Ovary (tissue), 9 donors: Measurements from ENCODE around the gene IFNE. TPM values are rescaled to one million over a fixed set of nuclear protein-coding genes. Genes with fewer than 3 reads are reported as not detected.

Experiments used
- DNase-seq, 5 donors: peaks; one replicate each; pipeline ENCODE4 v3.0.0-alpha.2; 2019 to 2020
- H3K27ac ChIP-seq, 2 donors: fragments of 200-600 bp; one replicate each; pipeline versions ENCODE4 v1.5.1 to v1.8.0; 2019 to 2022
- H3K27me3 ChIP-seq: fragments of 200-600 bp; one replicate; pipeline ENCODE4 v1.8.0; 2022
- H3K36me3 ChIP-seq: fragments of 200-600 bp; sonication (generic); one replicate; pipeline ENCODE4 v1.5.1; 2019
- H3K4me1 ChIP-seq: one replicate; pipeline ENCODE4 v1.8.1; 2013; ENCODE audit warnings: mild to moderate bottlenecking, moderate library complexity; ENCODE audit not compliant: insufficient read depth
- H3K4me3 ChIP-seq: fragments of 200-600 bp; sonication (generic); one replicate; pipeline ENCODE4 v1.5.1; 2017
- H3K9me3 ChIP-seq, 2 donors: fragments of 200-600 bp in 1 of 2; sonication (generic) in 1 of 2; one replicate each; pipeline versions ENCODE4 v1.5.1 to v1.8.1; 2013 to 2019; ENCODE audit warnings: mild to moderate bottlenecking in 1 of 2, moderate library complexity in 1 of 2
- CTCF ChIP-seq, 3 donors: fragments of 450-650 bp in 2 of 3; fragments of 200-600 bp in 1 of 3; IDR thresholded peaks; one replicate each; pipeline versions ENCODE4 v1.5.1 to v1.8.0; 2016 to 2022; ENCODE audit warnings: antibody characterized with exemption in 3 of 3, mild to moderate bottlenecking in 1 of 3
- EP300 ChIP-seq: sonication (generic); formaldehyde crosslinking; IDR thresholded peaks from one replicate; pipeline ENCODE4 v1.6.1; 2017; ENCODE audit warnings: antibody characterized with exemption
- POLR2A ChIP-seq: fragments of 450-650 bp; IDR thresholded peaks from one replicate; pipeline ENCODE4 v1.6.1; 2017; ENCODE audit warnings: antibody characterized with exemption, mild to moderate bottlenecking, moderate library complexity
- WGBS, 3 donors: extraction: QIAGEN DNeasy Blood & Tissue Kit in 1 of 3; methylation state at CpG; one replicate each; pipeline versions ENCODE4 v1.1.5 to v1.1.7; 2013 to 2017; 5-methylcytosine and 5-hydroxymethylcytosine counted together
- intact Hi-C, 4 donors: fragments of 100-400 bp; cut with DNase I; formaldehyde crosslinking; loops; one replicate each; pipeline versions ENCODE4 v1.11.0 to v1.15.1; 2022 to 2023
- polyA plus RNA-seq, 2 donors: library from polyadenylated mRNA; stranded (reverse); fragments of 200-250 nt in 1 of 2; fragments of 350-450 nt in 1 of 2; fragmentation: Illumina TruSeq in 1 of 2; extraction: RNeasy Lipid Tissue Mini Kit (QIAGEN cat#74804) in 1 of 2; gene quantifications; one replicate each; pipeline ENCODE4 v1.2.3, GENCODE V29; 2013 to 2014
- total RNA-seq, 7 donors: library from RNA; depleted of rRNA in 2 of 7; stranded (reverse); fragments of >200 nt in 2 of 7; fragmentation: NEBNext Ultra II Directional in 3 of 7; extraction: Animal tissue kit (Norgen Biotek cat#: 25700) in 3 of 7; gene quantifications; one replicate each; pipeline versions ENCODE4 v1.1.0 to v1.2.4, GENCODE V29; 2016 to 2023
- donor health status: DM: no; HTN: no; CAD: no; lungs with moderate emphysema.
- donor health status: DM: no; HTN: no; CAD: no.
- donor health status: Bipolar disorder and iron deficiency.
- donor health status: DM: yes; HTN: yes; CAD: no.
- donor health status: DM: no; HTN: no; CAD: no.
- donor health status: DM: yes; HTN: yes; CAD: no.

The IFNE gene
- total and polyA plus RNA-seq, 9 donors, result 0.34 TPM; not detected in 8

GRCh38 chr9:21481470-21482056 lies 550 bp downstream of the IFNE start:
- no peaks in the 10 kb centered on the region for H3K4me1 ChIP-seq
- TF ChIP-seq POLR2A (no peak), CTCF (IDR thresholded peaks at IDR 0.05) (no peak), EP300 (no peak)
- H3K27me3 ChIP-seq, result no peaks in the 10 kb centered on the region
- intact Hi-C loops, result no loop called here
- no peaks in the 10 kb centered on the region for H3K9me3 ChIP-seq
- 37 to 49% (median 41%) methylated on average over 1 of the region's 1 CpG for WGBS, 3 donors
- no peaks in the 10 kb centered on the region for H3K36me3 ChIP-seq
- no peak for DNase-seq
- no peak overlapping the region for H3K27ac ChIP-seq
- H3K4me3 ChIP-seq, result no peak overlapping the region

GRCh38 chr9:21479152-21479702 lies 2.9 kb downstream of the IFNE start:
- 35 to 53% (median 37%) methylated on average over 8 of the region's 8 CpGs for WGBS, 3 donors
- Histone ChIP-seq H3K27ac (no peak overlapping the region), H3K36me3 (no peaks in the 10 kb centered on the region), H3K9me3 (no peaks in the 10 kb centered on the region), H3K4me1 (no peaks in the 10 kb centered on the region), H3K27me3 (no peaks in the 10 kb centered on the region), H3K4me3 (no peak overlapping the region)
- no peak for DNase-seq
- intact Hi-C loops, result loop anchor here in 1 of 4 donors (5.0 kb wide), 1 partner anchor 1878 kb away; no protein-coding TSS in a partner anchor
- TF ChIP-seq EP300 (no peak), CTCF (IDR thresholded peaks at IDR 0.05) (no peak), POLR2A (no peak)

- no peaks in the 10 kb centered on the region for H3K36me3 ChIP-seq
- WGBS, 3 donors, result 77 to 83% (median 79%) methylated on average over 2 of the region's 2 CpGs
- TF ChIP-seq POLR2A (no peak), EP300 (no peak)
- no peak overlapping the region for H3K4me3 ChIP-seq
- no peaks in the 10 kb centered on the region for H3K4me1 ChIP-seq
- no peaks in the 10 kb centered on the region for H3K9me3 ChIP-seq
- intact Hi-C loops, result loop anchor here in 1 of 4 donors (5.0 kb wide), 1 partner anchor 1880 kb away; no protein-coding TSS in a partner anchor
- no peak for DNase-seq
- no peaks in the 10 kb centered on the region for H3K27me3 ChIP-seq
- no peak overlapping the region for H3K27ac ChIP-seq
Measured at GRCh38 chr9:21477466-21477865, 4.6 kb downstream of the IFNE start.

- Histone ChIP-seq H3K27me3 (no peaks in the 10 kb centered on the region), H3K4me3 (no peak overlapping the region), H3K27ac (no peak overlapping the region), H3K9me3 (no peaks in the 10 kb centered on the region), H3K36me3 (no peaks in the 10 kb centered on the region), H3K4me1 (no peaks in the 10 kb centered on the region)
- DNase-seq, result no peak
- WGBS, 3 donors, result 69 to 87% (median 83%) methylated on average over 3 of the region's 3 CpGs
- TF ChIP-seq EP300 (no peak), POLR2A (no peak), CTCF (IDR thresholded peaks at IDR 0.05) (no peak)
- intact Hi-C loops, result no loop called here
Measured at GRCh38 chr9:21473236-21473635, 8.9 kb downstream of the IFNE start.

GRCh38 chr9:21470126-21470525 lies 12.0 kb downstream of the IFNE start:
- DNase-seq, result no peak
- 83 to 90% (median 86%) methylated on average over 5 of the region's 5 CpGs for WGBS, 3 donors
- Histone ChIP-seq H3K36me3 (no peaks in the 10 kb centered on the region), H3K9me3 (no peaks in the 10 kb centered on the region), H3K27me3 (no peaks in the 10 kb centered on the region), H3K4me3 (no peak overlapping the region), H3K4me1 (no peaks in the 10 kb centered on the region), H3K27ac (no peak overlapping the region)
- intact Hi-C loops, result no loop called here
- no peak for TF ChIP-seq EP300
- no peak for TF ChIP-seq POLR2A
- no peak for TF ChIP-seq CTCF (IDR thresholded peaks at IDR 0.05)
